ENCODE data around the gene KREMEN1. TPM values are rescaled to one million over a fixed set of nuclear protein-coding genes. Genes with fewer than 3 reads are reported as not detected.
A peak's percentile ranks its signal among the peaks of the same experiment; 100 is the strongest.
"Not testable (repeated sequence)": the region's sequence is repeated elsewhere in the genome, so short reads cannot be mapped to it uniquely, and the experiment has no call there.

Gene KREMEN1
- total RNA-seq, 2 donors from 2014 or later, result 0.19 to 0.55 TPM

DNA sequence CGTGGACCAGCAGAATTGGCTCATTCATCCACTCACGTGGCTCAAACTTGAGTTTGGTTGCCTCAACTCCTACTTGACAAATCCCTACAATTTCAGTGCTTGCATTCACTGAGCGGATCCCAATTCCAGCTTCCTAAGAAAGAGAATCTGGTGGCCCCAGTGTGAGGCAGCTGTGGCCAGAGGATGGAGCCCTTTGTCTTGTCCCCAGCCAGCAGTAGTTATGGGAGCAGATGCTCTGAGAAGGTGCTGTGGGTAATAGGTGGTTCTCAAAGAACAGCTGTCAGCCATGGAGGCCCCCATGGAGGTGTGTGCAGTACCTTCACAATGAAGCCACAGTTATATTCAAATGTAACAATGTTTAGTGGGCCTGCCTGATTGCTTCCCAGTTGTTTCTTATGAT, 39.3 kb downstream of the KREMEN1 start:
- Mint-ChIP-seq H3K9me3 (no peaks in the 10 kb centered on the region), H3K36me3 (no peaks in the 10 kb centered on the region), H3K27ac (no peak overlapping the region)
- ATAC-seq (no peak), DNase-seq (ENCODE audit: low spot score in 2 of 2) (no peak)

DNA sequence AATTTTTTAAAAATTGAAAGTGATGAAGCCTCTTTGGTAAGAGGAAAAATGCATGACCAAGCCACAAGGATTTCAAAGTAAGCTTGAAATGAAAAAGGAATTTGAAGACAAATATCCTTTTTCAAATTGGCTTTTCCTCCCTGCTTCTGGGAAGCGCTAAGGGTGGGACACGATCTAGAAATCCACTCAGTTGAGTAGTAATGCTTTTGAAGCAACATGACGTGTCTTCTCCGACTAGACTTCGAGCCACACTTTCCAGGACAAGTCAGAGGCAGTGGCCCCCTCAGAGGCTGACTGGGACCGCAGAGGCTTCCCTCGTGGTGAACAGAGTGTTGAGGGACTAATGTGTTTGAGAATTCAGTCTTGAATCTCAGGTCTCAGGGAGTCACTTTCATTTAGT, 39.8 kb downstream of the KREMEN1 start:
- DNase-seq (ENCODE audit: low spot score in 2 of 2), result no peak
- no peak overlapping the region for H3K27ac Mint-ChIP-seq
- ATAC-seq, result no peak
- no peaks in the 10 kb centered on the region for H3K36me3 Mint-ChIP-seq
- no peaks in the 10 kb centered on the region for H3K9me3 Mint-ChIP-seq

DNA sequence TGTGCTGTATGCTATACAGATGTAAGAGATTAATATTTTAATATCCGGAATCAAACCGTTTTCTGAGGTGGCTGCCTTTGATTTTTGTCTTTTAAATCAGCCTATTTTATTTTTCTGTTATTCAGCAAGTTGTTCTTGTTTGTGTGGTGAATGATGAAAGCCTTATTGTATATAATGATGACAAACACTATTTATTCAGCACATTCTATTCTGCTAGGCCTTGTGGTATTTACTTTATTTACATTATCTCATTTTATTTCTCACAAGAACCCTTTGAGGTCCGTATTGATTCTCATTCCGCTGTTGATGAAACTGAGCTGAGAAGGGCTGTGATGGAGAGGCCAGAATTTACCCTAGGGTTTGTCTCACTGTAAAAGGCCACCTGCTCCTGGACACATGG, 40.5 kb downstream of the KREMEN1 start:
- H3K9me3 Mint-ChIP-seq, result no peaks in the 10 kb centered on the region
- H3K27ac Mint-ChIP-seq, result no peak overlapping the region
- no peak for ATAC-seq

DNA sequence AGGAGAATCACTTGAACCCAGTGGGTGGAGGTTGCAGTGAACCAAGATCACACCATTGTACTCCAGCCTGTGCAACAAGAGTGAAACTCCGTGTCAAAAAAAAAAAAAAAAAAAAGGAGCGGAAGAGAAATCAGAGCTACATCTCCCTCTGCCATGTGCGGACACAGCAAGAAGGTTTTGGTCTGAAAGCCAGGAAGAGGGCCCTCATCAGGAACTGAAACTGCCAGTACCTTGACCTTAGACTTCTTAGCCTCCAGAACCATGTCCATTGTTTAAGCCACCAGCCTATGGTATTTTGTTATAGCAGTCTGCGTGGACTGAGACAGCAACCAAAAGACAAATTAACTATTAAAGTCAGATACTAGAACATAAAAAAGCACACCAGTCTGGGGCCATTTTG, 41.6 kb downstream of the KREMEN1 start:
- Mint-ChIP-seq H3K36me3 (peaks cover 0 to under 1% of the 10 kb centered on the region in 2 donors), H3K27ac (no peak overlapping the region), H3K9me3 (no peaks in the 10 kb centered on the region)
- DNase-seq (ENCODE audit: low spot score in 2 of 2), result no peak
- no peak for ATAC-seq

More for the DNA sequence above, 40.5 kb downstream of the KREMEN1 start:
- H3K36me3 Mint-ChIP-seq, result no peaks in the 10 kb centered on the region
- DNase-seq (ENCODE audit: low spot score in 2 of 2), result no peak

DNA sequence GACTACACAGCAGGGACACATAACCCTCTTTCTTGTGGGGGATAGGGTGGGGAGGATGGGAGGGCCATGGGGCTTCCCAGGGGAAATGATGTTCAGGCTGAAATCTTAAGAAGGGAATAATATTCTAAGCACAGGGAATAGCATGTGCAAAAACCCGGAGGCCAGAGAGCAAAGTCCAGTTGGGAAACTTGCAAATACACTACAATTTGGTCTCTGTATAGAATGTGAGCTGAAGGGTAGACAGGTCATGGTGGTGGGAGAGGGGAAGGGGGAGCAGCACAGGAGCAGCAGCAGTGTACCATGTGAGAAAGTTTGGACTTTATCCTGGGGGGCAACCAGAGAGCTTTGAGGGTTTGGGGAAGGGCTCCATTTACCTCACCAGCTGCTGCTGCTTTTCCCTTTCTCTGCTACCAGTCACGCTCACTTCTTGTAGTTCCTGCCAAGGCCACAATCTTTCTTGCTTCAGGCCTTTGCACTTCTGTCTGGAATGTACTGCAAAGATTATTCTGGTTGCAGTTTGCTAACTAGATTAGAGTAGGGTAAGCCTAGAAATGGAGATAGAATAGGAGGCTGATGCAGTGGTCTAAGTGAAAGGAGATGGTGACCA, 43.0 kb downstream of the KREMEN1 start:
- Mint-ChIP-seq H3K27ac (no peak overlapping the region), H3K9me3 (peaks cover 5% of the 10 kb centered on the region in 2 donors), H3K36me3 (peaks cover 6 to 12% of the 10 kb centered on the region in 2 donors)
- no peak for DNase-seq (ENCODE audit: low spot score in 2 of 2)
- no peak for ATAC-seq

DNA sequence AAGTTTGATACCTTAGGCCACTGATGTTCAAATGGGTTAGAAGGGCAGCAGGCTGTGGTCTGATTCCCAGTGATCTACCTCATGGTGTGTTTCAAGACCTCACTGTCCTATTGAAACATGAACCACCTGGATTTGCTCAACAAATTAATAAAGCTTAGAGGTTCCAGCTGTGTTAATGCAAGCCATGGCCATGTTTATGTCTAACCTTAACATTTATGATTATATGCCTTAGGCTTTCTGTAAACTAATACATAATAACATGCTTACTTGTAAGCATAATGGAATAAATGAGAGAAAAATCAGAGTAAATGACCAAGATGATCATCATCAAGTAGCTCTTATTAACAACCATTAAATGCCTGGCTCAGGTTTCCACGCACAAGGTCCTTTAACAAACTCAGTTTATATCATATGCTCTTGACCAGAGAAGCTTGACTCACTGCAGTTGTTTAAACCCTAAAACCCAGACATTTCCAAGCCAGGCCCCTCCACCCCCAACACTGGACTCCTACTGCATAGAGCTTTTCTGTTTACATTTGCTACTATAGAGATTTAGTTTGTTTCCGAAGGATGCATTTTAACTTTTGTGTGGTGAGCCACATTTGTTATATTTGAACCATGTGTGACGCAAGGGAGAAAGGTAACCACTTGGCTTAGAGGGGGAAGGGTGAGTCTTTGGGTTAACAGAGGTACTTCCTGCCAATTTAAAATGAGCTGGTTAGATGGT, 43.7 kb downstream of the KREMEN1 start:
- H3K36me3 Mint-ChIP-seq, result peaks cover 6 to 12% of the 10 kb centered on the region in 2 donors
- no peak for DNase-seq (ENCODE audit: low spot score in 2 of 2)
- ATAC-seq, result no peak
- peaks cover 5% of the 10 kb centered on the region in 2 donors for H3K9me3 Mint-ChIP-seq
- H3K27ac Mint-ChIP-seq, result no peak overlapping the region

DNA sequence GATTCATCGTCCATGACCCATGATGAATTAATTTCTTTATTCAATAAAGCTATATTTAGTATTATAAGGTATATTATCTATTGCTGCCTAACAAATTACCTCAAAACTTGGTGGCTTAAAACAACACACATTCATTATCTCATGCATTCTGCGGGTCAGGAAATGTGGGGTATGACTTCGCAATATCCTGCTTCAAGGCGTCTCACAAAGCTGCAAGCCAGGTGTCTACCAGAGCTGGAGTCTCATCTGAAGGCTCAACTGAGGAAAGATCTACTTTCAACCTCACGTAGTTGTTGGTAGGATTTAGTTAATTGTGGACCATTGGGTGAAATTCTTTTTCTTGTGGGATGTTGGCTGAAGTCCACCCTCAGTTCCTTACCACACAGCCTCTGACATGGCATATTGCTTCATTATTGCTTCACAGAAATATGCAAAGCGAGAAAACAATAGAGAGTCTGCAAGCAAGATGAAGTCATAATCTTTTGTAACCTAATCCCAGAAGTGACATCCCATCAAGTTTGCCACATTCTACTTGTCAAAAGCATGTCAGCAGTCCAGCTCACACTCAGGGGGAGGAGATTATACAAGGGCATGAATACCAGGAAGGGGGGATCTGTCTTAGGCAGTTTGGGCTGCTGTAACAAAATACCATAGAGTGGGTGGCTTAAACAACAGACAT, 45.1 kb downstream of the KREMEN1 start:
- ATAC-seq (no peak), DNase-seq (ENCODE audit: low spot score in 2 of 2) (no peak)
- Mint-ChIP-seq H3K36me3 (peaks cover 6 to 12% of the 10 kb centered on the region in 2 donors), H3K9me3 (peaks cover 5% of the 10 kb centered on the region in 2 donors), H3K27ac (no peak overlapping the region)

DNA sequence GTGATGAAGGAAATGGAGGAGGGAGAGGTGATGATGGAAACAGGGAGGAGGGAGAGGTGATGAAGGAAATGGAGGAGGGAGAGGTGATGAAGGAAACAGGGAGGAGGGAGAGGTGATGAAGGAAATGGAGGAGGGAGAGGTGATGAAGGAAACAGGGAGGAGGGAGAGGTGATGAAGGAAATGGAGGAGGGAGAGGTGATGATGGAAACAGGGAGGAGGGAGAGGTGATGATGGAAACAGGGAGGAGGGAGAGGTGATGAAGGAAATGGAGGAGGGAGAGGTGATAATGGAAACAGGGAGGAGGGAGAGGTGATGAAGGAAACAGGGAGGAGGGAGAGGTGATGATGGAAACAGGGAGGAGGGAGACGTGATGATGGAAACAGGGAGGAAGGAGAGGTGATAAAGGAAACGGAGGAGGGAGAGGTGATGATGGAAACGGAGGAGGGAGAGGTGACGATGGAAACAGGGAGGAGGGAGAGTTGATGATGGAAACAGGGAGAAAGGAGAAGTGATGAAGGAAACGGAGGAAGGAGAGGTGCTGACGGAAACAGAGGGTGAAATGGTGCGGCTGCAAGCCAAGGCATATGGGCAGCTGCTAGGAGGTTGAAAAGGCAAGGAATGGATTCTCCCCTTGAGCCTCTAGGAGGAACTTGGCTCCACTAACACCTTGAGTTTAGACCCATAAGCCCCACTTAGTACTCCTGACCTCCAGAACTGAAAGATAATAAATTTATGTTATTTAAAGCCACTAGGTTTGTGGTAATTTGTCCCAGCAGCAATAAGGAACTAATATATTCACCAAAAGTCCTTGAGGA, 47.5 kb downstream of the KREMEN1 start:
- peak in 1 of 2 donors; percentile 47 for ATAC-seq
- H3K9me3 Mint-ChIP-seq; DNase-seq (ENCODE audit: low spot score in 2 of 2): not testable (repeated sequence)
- H3K36me3 Mint-ChIP-seq, result peaks cover 6 to 12% of the 10 kb centered on the region in 2 donors
- peak overlapping the region in 1 of 2 donors; percentile 92 for H3K27ac Mint-ChIP-seq

DNA sequence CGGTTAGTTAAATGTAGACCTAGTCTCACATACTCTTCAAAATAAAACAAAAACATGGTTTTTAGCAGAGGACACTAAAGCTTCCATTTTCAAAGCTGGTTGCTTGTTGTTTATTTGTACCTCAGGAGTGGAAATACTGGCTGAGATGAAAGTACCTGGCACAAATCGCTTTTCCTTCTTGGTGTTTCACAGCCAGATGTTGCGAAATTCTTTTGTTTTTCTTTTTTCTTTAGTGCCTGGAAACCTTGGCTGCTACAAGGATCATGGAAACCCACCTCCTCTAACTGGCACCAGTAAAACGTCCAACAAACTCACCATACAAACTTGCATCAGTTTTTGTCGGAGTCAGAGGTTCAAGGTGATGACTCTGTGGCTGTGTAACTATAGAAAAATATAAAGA, 48.3 kb downstream of the KREMEN1 start:
- ATAC-seq (no peak), DNase-seq (ENCODE audit: low spot score in 2 of 2) (no peak)
- H3K9me3 Mint-ChIP-seq, result peaks cover 5% of the 10 kb centered on the region in 2 donors
- peaks cover 6 to 12% of the 10 kb centered on the region in 2 donors for H3K36me3 Mint-ChIP-seq
- no peak overlapping the region for H3K27ac Mint-ChIP-seq

DNA sequence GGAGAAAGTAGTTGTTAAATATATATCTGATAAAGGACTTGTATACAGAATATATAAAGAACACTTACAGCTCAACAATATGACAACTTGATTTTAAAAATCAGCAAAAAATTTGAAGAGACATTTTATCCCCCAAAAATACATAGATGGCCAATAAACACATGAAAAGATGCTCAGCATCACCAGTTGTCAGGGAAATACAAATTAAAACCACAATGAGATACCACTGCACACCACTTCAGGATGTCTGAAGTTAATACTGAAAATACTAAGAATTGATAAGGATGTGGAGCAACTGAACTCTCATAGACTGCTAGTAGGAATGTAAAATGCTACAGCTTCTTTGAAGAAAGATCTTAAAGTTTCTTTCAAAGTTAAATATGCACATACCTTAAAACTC, 49.2 kb downstream of the KREMEN1 start:
- peaks cover 5% of the 10 kb centered on the region in 2 donors for H3K9me3 Mint-ChIP-seq
- no peak overlapping the region for H3K27ac Mint-ChIP-seq
- peaks cover 6 to 12% of the 10 kb centered on the region in 2 donors for H3K36me3 Mint-ChIP-seq
- no peak for DNase-seq (ENCODE audit: low spot score in 2 of 2)
- ATAC-seq, result no peak

DNA sequence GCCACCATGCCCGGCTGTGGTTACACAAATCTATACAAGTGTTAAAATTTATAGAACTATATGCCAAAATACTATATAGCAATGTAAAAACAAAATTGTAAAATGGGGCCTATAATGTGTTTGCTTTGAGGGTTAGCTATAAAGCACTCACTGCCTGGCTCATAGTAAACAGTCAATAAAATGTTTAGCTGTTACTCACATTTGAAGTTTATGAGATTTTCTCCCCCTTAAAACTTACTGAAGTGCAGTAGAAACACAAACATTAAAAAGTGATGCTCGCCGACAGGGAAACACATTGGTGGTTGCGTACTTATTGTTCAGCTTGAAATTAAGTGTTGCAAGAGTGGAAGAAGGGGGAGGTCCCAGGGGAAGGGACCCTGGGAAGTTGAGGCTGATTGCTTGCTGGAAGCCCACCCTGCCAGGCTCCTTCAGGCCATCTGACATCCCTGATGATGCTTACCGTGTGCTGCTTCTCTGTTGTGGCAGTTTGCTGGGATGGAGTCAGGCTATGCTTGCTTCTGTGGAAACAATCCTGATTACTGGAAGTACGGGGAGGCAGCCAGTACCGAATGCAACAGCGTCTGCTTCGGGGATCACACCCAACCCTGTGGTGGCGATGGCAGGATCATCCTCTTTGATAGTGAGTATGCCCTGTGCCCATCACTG, 52.1 kb downstream of the KREMEN1 start:
- ATAC-seq, result no peak
- H3K27ac Mint-ChIP-seq, result no peak overlapping the region
- peaks cover under 1 to 6% of the 10 kb centered on the region in 2 donors for H3K36me3 Mint-ChIP-seq
- no peak for DNase-seq (ENCODE audit: low spot score in 2 of 2)
- H3K9me3 Mint-ChIP-seq, result peaks cover under 1% of the 10 kb centered on the region in 2 donors

DNA sequence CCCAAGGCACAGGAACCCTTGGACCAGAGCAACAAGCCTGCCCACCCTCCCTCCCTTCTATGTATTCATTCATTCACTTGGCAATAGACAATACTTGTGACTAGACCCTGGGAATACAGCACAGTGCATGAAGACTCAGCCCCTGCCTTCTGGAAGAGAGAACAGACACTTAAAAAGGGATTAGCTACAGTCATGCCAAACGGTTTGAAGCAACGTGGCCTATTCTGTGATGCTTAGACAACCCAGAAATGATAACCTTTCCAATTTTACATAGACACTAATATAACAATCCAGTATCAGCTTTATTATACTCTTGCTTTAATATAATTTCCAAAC, 52.6 kb downstream of the KREMEN1 start:
- DNase-seq (ENCODE audit: low spot score in 2 of 2) (no peak), ATAC-seq (no peak)
- H3K27ac Mint-ChIP-seq, result no peak overlapping the region
- no peaks in the 10 kb centered on the region for H3K9me3 Mint-ChIP-seq
- peaks cover 0 to 3% of the 10 kb centered on the region in 2 donors for H3K36me3 Mint-ChIP-seq

DNA sequence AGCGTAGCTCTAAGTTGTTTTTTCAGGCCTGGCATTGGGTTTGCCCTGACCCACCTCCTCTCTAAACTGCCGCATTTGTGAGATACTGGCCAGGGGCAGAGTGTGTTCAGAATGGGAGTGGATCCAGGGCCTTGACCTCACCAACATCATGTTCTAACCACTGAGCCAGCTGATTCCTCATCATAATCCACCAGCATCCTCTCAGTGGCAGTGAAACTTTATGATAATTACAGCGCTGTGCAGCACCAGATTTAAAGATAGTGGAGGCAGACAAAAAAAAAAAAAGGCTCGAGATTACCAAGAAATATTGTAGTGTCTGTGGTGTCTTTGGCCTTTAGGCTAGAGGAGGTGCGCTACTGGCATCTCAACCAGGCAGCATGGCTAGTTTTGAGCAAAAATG, 53.0 kb downstream of the KREMEN1 start:
- no peak for ATAC-seq
- Mint-ChIP-seq H3K27ac (no peak overlapping the region), H3K36me3 (no peaks in the 10 kb centered on the region), H3K9me3 (no peaks in the 10 kb centered on the region)
- DNase-seq (ENCODE audit: low spot score in 2 of 2), result no peak

DNA sequence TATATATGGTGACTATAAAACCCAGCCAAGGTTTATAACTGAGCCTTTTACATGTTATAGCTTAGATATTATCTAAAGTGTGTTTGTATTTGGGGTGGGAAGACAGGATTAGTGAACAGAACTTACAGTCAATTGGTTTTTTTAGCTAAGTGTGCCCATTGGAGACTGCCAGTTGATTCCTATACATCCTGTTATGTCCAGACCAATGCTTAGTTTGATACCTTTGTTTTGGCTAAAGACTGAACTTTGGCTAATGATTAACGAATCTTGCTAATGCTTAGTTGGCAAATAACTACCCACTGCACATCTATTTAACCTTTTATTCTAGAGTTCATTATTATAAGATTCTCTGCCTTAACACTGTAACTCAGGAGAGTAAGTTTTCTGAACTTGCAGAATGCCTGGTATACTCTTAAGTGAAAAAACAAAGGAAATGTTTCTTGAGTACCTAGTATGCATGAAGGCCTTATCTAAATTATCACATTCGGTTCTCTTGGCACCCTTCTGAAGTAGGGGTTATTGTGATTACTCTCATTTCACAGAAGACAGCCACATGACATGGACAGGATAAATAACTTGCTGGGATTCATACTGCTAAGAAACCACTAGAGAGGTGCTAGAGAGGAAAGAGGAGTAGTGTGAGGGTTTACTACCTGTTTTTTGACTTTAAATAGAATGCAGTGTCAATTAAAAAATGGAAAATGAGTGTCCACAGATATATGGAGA, 54.0 kb downstream of the KREMEN1 start:
- DNase-seq (ENCODE audit: low spot score in 2 of 2) (no peak), ATAC-seq (no peak)
- no peaks in the 10 kb centered on the region for H3K36me3 Mint-ChIP-seq
- no peaks in the 10 kb centered on the region for H3K9me3 Mint-ChIP-seq
- no peak overlapping the region for H3K27ac Mint-ChIP-seq

DNA sequence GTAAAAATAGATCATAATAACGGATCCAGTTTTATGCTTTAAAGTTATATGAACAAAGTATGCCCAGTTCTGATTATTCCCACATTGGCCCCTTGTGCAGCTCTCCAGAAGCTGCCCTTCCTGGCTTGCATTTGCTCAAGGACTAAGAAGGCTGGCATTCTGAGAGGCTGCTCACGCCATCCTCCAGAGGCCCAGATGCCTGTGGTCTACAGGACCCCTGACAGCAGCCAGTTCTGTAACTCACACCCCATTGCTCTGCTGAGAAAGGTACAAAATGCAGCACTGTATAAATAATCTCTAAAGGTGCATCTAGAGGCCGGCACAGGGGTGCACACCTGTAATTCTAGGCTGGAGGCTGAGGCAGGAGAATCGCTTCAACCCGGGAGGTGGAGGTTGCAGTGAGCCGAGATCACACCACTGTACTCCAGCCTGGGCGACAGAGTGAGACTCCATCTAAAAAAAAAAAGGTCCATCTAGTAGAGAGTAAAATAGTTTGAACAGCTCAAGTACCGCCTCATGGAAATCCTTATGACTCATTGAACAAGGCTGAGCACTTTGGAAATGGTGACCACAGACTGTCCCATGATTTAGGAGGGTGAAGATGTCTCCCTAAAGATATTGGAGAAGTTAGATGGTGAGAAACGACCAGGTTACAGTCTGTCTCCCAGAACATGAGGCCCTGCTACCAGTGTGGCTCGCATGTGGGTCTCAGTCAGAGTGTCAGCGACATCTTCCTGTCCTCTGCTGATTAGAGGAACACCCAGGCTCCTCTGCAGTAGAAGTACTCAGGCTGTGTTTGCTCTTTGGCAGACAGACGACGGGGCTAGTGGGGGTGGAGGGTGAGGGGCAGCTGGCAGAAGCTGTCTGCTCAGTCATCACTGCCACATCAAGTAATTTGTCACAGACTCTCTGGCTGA, 56.3 kb downstream of the KREMEN1 start:
- Mint-ChIP-seq H3K27ac (no peak overlapping the region), H3K36me3 (peaks cover 4 to 5% of the 10 kb centered on the region in 2 donors), H3K9me3 (peaks cover 0 to 4% of the 10 kb centered on the region in 2 donors)
- no peak for ATAC-seq
- DNase-seq (ENCODE audit: low spot score in 2 of 2), result no peak
